IMR-90 (cell line): Measurements from ENCODE around the gene PCGF3.

Source experiments
- BHLHE40 ChIP-seq: fragments of 150-350 bp; IDR thresholded peaks from 2 replicates; pipeline ENCODE4 v1.6.1; 2016; ENCODE audit warnings: mild to moderate bottlenecking, low read depth, low read length
- CHD1 ChIP-seq: IDR thresholded peaks from 2 replicates; pipeline ENCODE4 v1.6.1; 2012; ENCODE audit warnings: low read depth, low read length, improper control_type of control experiment
- MAFK ChIP-seq: IDR thresholded peaks from 2 replicates; pipeline ENCODE4 v1.6.1; 2012; ENCODE audit warnings: low read depth, low read length, improper control_type of control experiment
- MXI1 ChIP-seq: IDR thresholded peaks from 2 replicates; pipeline ENCODE4 v1.6.1; 2012; ENCODE audit warnings: low read depth, mild to moderate bottlenecking, low read length, moderate library complexity, borderline replicate concordance
- NFE2L2 ChIP-seq: fragments of 150-350 bp; IDR thresholded peaks from 2 replicates; pipeline ENCODE4 v1.6.1; 2016; ENCODE audit warnings: low read depth, mild to moderate bottlenecking, low read length
- POLR2A ChIP-seq: IDR thresholded peaks from 2 replicates; pipeline ENCODE4 v1.6.1; 2012; ENCODE audit warnings: mild to moderate bottlenecking, low read depth, low read length
- RAD21 ChIP-seq: IDR thresholded peaks from 2 replicates; pipeline ENCODE4 v1.6.1; 2012; ENCODE audit warnings: low read length, improper control_type of control experiment
- RCOR1 ChIP-seq: IDR thresholded peaks from 2 replicates; pipeline ENCODE4 v1.6.1; 2012; ENCODE audit warnings: mild to moderate bottlenecking, low read length, improper control_type of control experiment; ENCODE audit not compliant: insufficient replicate concordance
- RFX5 ChIP-seq: IDR thresholded peaks from 2 replicates; pipeline ENCODE4 v1.8.0; 2012; ENCODE audit warnings: low read depth, mild to moderate bottlenecking, low read length, moderate library complexity
- TF ChIP-seq, protein P1 (sequence below): conservative IDR thresholded peaks from 2 replicates; pipeline ENCODE4 v1.5.1; 2012; ENCODE audit warnings: mild to moderate bottlenecking, low read depth, low read length, improper control_type of control experiment
- TF ChIP-seq, protein P2 (sequence below): fragments of 150-350 bp; IDR thresholded peaks from 2 replicates; pipeline ENCODE4 v1.6.1; 2017; ENCODE audit warnings: mild to moderate bottlenecking, antibody characterized with exemption, low read length, low read depth

DNA sequence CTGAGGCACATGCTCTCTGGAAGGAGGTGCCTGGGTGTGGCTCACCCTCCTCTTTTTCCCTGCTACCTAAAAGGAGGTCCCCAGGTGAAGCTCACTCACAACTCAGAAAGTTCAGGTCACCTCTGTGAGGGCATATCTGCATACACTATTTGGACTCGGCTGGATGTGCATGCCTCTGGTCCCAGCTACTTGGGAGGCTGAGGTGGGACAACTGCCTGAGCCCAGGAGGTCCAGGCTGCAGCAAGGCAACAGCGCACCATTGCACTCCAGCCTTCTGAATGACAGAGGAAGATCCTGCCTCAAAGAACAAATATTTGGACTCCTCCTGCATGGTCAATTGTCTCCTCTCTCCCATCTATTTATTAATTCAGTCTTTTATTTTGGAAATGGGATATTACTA lies 73.9 kb downstream of the PCGF3 start:
- TF ChIP-seq CHD1 (no peak), POLR2A (no peak), RFX5 (no peak), MAFK (no peak), MXI1 (no peak), RAD21 (no peak), NFE2L2 (no peak), BHLHE40 (no peak), RCOR1 (no peak)
- TF ChIP-seq, protein P1, sequence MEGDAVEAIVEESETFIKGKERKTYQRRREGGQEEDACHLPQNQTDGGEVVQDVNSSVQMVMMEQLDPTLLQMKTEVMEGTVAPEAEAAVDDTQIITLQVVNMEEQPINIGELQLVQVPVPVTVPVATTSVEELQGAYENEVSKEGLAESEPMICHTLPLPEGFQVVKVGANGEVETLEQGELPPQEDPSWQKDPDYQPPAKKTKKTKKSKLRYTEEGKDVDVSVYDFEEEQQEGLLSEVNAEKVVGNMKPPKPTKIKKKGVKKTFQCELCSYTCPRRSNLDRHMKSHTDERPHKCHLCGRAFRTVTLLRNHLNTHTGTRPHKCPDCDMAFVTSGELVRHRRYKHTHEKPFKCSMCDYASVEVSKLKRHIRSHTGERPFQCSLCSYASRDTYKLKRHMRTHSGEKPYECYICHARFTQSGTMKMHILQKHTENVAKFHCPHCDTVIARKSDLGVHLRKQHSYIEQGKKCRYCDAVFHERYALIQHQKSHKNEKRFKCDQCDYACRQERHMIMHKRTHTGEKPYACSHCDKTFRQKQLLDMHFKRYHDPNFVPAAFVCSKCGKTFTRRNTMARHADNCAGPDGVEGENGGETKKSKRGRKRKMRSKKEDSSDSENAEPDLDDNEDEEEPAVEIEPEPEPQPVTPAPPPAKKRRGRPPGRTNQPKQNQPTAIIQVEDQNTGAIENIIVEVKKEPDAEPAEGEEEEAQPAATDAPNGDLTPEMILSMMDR = no peak
- TF ChIP-seq, protein P2, sequence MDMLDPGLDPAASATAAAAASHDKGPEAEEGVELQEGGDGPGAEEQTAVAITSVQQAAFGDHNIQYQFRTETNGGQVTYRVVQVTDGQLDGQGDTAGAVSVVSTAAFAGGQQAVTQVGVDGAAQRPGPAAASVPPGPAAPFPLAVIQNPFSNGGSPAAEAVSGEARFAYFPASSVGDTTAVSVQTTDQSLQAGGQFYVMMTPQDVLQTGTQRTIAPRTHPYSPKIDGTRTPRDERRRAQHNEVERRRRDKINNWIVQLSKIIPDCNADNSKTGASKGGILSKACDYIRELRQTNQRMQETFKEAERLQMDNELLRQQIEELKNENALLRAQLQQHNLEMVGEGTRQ = no peak
